Esophagus muscularis mucosa (tissue), 4 donors: Measurements from ENCODE around the gene MAST4. TPM values are rescaled to one million over a fixed set of nuclear protein-coding genes. Genes with fewer than 3 reads are reported as not detected.
A peak's percentile ranks its signal among the peaks of the same experiment; 100 is the strongest.

Experiments used
- DNase-seq: peaks from one replicate; pipeline ENCODE4 v3.0.0-alpha.2; 2017; ENCODE audit errors: extremely low spot score
- H3K27ac ChIP-seq, 4 donors: fragments of 200-600 bp; sonication (generic); replicated peaks in 1 of 4; 1 replicate in 3 of 4; 2 replicates in 1 of 4; pipeline ENCODE4 v1.5.1; 2016 to 2019; ENCODE audit warnings: mild to moderate bottlenecking in 1 of 4
- H3K27me3 ChIP-seq, 4 donors: fragments of 200-600 bp; sonication (generic); one replicate each; pipeline versions ENCODE4 v1.5.1 to v1.6.0; 2016 to 2019
- H3K36me3 ChIP-seq, 4 donors: fragments of 200-600 bp; sonication (generic); one replicate each; pipeline ENCODE4 v1.5.1; 2016 to 2019
- H3K4me1 ChIP-seq, 4 donors: fragments of 200-600 bp; sonication (generic); one replicate each; pipeline ENCODE4 v1.5.1; 2016 to 2019
- H3K4me3 ChIP-seq, 4 donors: fragments of 200-600 bp; sonication (generic); 1 replicate in 2 of 4; 2 replicates in 2 of 4; pipeline ENCODE4 v1.5.1; 2016 to 2019; ENCODE audit warnings: mild to moderate bottlenecking in 4 of 4, moderate library complexity in 1 of 4
- H3K9me3 ChIP-seq, 4 donors: fragments of 200-600 bp; sonication (generic); 1 replicate in 3 of 4; 2 replicates in 1 of 4; pipeline ENCODE4 v1.5.1; 2016 to 2019
- CTCF ChIP-seq, 3 experiments: fragments of 200-600 bp in 2 of 3; fragments of 450-650 bp in 1 of 3; sonication (generic) in 2 of 3; IDR thresholded peaks; one replicate each; pipeline ENCODE4 v1.5.1; 2017 to 2019; ENCODE audit warnings: antibody characterized with exemption in 3 of 3, mild to moderate bottlenecking in 2 of 3, moderate library complexity in 1 of 3
- EP300 ChIP-seq: sonication (generic); formaldehyde crosslinking; IDR thresholded peaks from one replicate; pipeline ENCODE4 v1.6.1; 2017; ENCODE audit warnings: antibody characterized with exemption
- POLR2A ChIP-seq: fragments of 450-650 bp; IDR thresholded peaks from one replicate; pipeline ENCODE4 v1.6.1; 2017; ENCODE audit warnings: antibody characterized with exemption, moderate library complexity, mild to moderate bottlenecking, low read depth
- POLR2AphosphoS5 ChIP-seq, 2 donors: sonication (generic); formaldehyde crosslinking; IDR thresholded peaks; one replicate each; pipeline ENCODE4 v1.6.1; 2017; ENCODE audit warnings: antibody characterized with exemption in 2 of 2
- WGBS: methylation state at CpG from one replicate; pipeline ENCODE4 v1.1.5; 2018; 5-methylcytosine and 5-hydroxymethylcytosine counted together
- intact Hi-C: fragments of 100-400 bp; cut with DNase I; formaldehyde crosslinking; loops from one replicate; pipeline ENCODE4 v1.15.1; 2023
- total RNA-seq, 4 donors: library from RNA; depleted of rRNA; stranded (reverse); fragments of >200 nt; gene quantifications; one replicate each; pipeline versions ENCODE4 v1.1.0 to v1.2.1, GENCODE V29; 2016

MAST4 gene
- total RNA-seq, 4 donors from 2014 or later = 26.2 to 39.7 (median 35.8) TPM

GRCh38 chr5:67047160-67047559, 451.0 kb downstream of the MAST4 start:
- H3K4me3 ChIP-seq = no peak overlapping the region
- peak overlapping the region in 2 of 4 donors; percentile 4 to 23 for H3K27ac ChIP-seq
- intact Hi-C loops = no loop called here
- H3K9me3 ChIP-seq = no peaks in the 10 kb centered on the region
- TF ChIP-seq POLR2AphosphoS5 (IDR thresholded peaks at IDR 0.05) (no peak), CTCF (IDR thresholded peaks at IDR 0.05) (no peak), POLR2A (no peak), EP300 (no peak)
- H3K36me3 ChIP-seq = no peaks in the 10 kb centered on the region
- H3K27me3 ChIP-seq = no peaks in the 10 kb centered on the region
- peaks cover 48 to 86% (median 72%) of the 10 kb centered on the region in 4 donors for H3K4me1 ChIP-seq
- 53% methylated on average over 1 of the region's 1 CpG for WGBS
- no peak for DNase-seq

GRCh38 chr5:67047616-67048015, 451.4 kb downstream of the MAST4 start:
- Histone ChIP-seq H3K4me1 (peaks cover 44 to 82% (median 67%) of the 10 kb centered on the region in 4 donors), H3K27me3 (no peaks in the 10 kb centered on the region), H3K36me3 (no peaks in the 10 kb centered on the region), H3K27ac (peak overlapping the region in 2 of 4 donors; percentile 4 to 23), H3K4me3 (no peak overlapping the region), H3K9me3 (no peaks in the 10 kb centered on the region)
- intact Hi-C loops = no loop called here
- TF ChIP-seq POLR2A = no peak
- no peak for TF ChIP-seq EP300
- TF ChIP-seq POLR2AphosphoS5 (IDR thresholded peaks at IDR 0.05) = no peak
- no peak for TF ChIP-seq CTCF (IDR thresholded peaks at IDR 0.05)
- 82% methylated on average over 2 of the region's 2 CpGs for WGBS
- DNase-seq = no peak

GRCh38 chr5:67050125-67050524, 453.9 kb downstream of the MAST4 start:
- Histone ChIP-seq H3K9me3 (no peaks in the 10 kb centered on the region), H3K4me3 (no peak overlapping the region), H3K27me3 (no peaks in the 10 kb centered on the region), H3K36me3 (no peaks in the 10 kb centered on the region), H3K27ac (peak overlapping the region in 2 of 4 donors; percentile 5 to 32), H3K4me1 (peaks cover 36 to 67% (median 59%) of the 10 kb centered on the region in 4 donors)
- no peak for DNase-seq
- intact Hi-C loops = no loop called here
- TF ChIP-seq EP300 (no peak), POLR2A (no peak), POLR2AphosphoS5 (IDR thresholded peaks at IDR 0.05) (no peak), CTCF (IDR thresholded peaks at IDR 0.05) (no peak)
- WGBS = 86% methylated on average over 4 of the region's 4 CpGs

GRCh38 chr5:67050635-67051034, 454.4 kb downstream of the MAST4 start:
- DNase-seq = no peak
- no peaks in the 10 kb centered on the region for H3K27me3 ChIP-seq
- H3K36me3 ChIP-seq = no peaks in the 10 kb centered on the region
- intact Hi-C loops = no loop called here
- no peak overlapping the region for H3K4me3 ChIP-seq
- peaks cover 36 to 63% (median 57%) of the 10 kb centered on the region in 4 donors for H3K4me1 ChIP-seq
- TF ChIP-seq POLR2A (no peak), POLR2AphosphoS5 (IDR thresholded peaks at IDR 0.05) (peak; percentile 28 to 49)
- 63% methylated on average over 3 of the region's 3 CpGs for WGBS
- H3K9me3 ChIP-seq = no peaks in the 10 kb centered on the region
- peak overlapping the region in 1 of 4 donors; percentile 16 for H3K27ac ChIP-seq

GRCh38 chr5:67051164-67051563, 455.0 kb downstream of the MAST4 start:
- H3K27me3 ChIP-seq = no peaks in the 10 kb centered on the region
- H3K36me3 ChIP-seq = no peaks in the 10 kb centered on the region
- WGBS = 54% methylated on average over 1 of the region's 1 CpG
- TF ChIP-seq POLR2A (no peak), EP300 (no peak), POLR2AphosphoS5 (IDR thresholded peaks at IDR 0.05) (no peak), CTCF (IDR thresholded peaks at IDR 0.05) (no peak)
- intact Hi-C loops = no loop called here
- H3K9me3 ChIP-seq = no peaks in the 10 kb centered on the region
- H3K4me1 ChIP-seq = peaks cover 31 to 58% (median 52%) of the 10 kb centered on the region in 4 donors
- no peak overlapping the region for H3K4me3 ChIP-seq
- no peak for DNase-seq
- H3K27ac ChIP-seq = no peak overlapping the region
